Mesendoderm (in vitro differentiated cells): ENCODE data around the gene GP9.

Source experiments
- DNase-seq: peaks from one replicate; pipeline ENCODE4 v3.0.0; 2013
- H2AK5ac ChIP-seq: 2 replicates; pipeline ENCODE4 v1.6.1; 2013; ENCODE audit warnings: low read length, inconsistent platforms
- H2BK120ac ChIP-seq: 2 replicates; pipeline ENCODE4 v1.6.1; 2013; ENCODE audit warnings: low read depth, mild to moderate bottlenecking, low read length, moderate library complexity, mixed read lengths
- H2BK15ac ChIP-seq: replicated peaks from 2 replicates; pipeline ENCODE4 v1.6.1; 2013; ENCODE audit warnings: low read depth, mild to moderate bottlenecking, moderate library complexity
- H2BK5ac ChIP-seq: 2 replicates; pipeline ENCODE4 v1.6.1; 2013; ENCODE audit warnings: low read length, inconsistent platforms
- H3K18ac ChIP-seq: 2 replicates; pipeline ENCODE4 v1.6.1; 2013; ENCODE audit warnings: mild to moderate bottlenecking, low read length, mixed read lengths
- H3K23ac ChIP-seq: one replicate; pipeline ENCODE4 v1.6.1; 2013; ENCODE audit warnings: low read length
- H3K27ac ChIP-seq: 2 replicates; pipeline ENCODE4 v1.5.1; 2013; ENCODE audit warnings: low read depth, mild to moderate bottlenecking, inconsistent platforms, low read length, moderate library complexity
- H3K27me3 ChIP-seq: 2 replicates; pipeline ENCODE4 v1.6.1; 2013; ENCODE audit warnings: low read length, control low read depth, mild to moderate bottlenecking, inconsistent platforms; ENCODE audit not compliant: insufficient read depth, poor library complexity
- H3K36me3 ChIP-seq: 2 replicates; pipeline ENCODE4 v1.6.1; 2013; ENCODE audit warnings: low read length, inconsistent platforms; ENCODE audit not compliant: control insufficient read depth, insufficient read depth
- H3K4ac ChIP-seq: one replicate; pipeline ENCODE4 v1.6.1; 2013; ENCODE audit warnings: low read depth, mild to moderate bottlenecking, low read length, moderate library complexity
- H3K4me1 ChIP-seq: 2 replicates; pipeline ENCODE4 v1.6.1; 2013; ENCODE audit warnings: low read depth, low read length, inconsistent platforms; ENCODE audit not compliant: control insufficient read depth
- H3K4me2 ChIP-seq: 2 replicates; pipeline ENCODE4 v1.6.1; 2013; ENCODE audit warnings: low read length
- H3K4me3 ChIP-seq: 2 replicates; pipeline ENCODE4 v1.5.1; 2013; ENCODE audit warnings: mild to moderate bottlenecking, low read length
- H3K56ac ChIP-seq: one replicate; pipeline ENCODE4 v1.6.1; 2013; ENCODE audit warnings: low read length
- H3K79me1 ChIP-seq: 2 replicates; pipeline ENCODE4 v1.6.1; 2013; ENCODE audit warnings: low read length, inconsistent platforms
- H3K79me2 ChIP-seq: 2 replicates; pipeline ENCODE4 v1.6.1; 2013; ENCODE audit warnings: mild to moderate bottlenecking, low read length; ENCODE audit not compliant: control insufficient read depth, insufficient read depth
- H3K9ac ChIP-seq: 2 replicates; pipeline ENCODE4 v1.6.1; 2013; ENCODE audit warnings: low read length, inconsistent platforms
- H4K5ac ChIP-seq: one replicate; pipeline ENCODE4 v1.6.1; 2013; ENCODE audit warnings: low read length
- H4K8ac ChIP-seq: one replicate; pipeline ENCODE4 v1.6.1; 2013; ENCODE audit warnings: low read depth, mild to moderate bottlenecking, control low read depth, low read length, moderate library complexity
- WGBS: extraction: QIAGEN DNeasy Blood & Tissue Kit; methylation state at CpG from one replicate; pipeline ENCODE4 v1.1.7; 2013; ENCODE audit warnings: low lambda C conversion rate, missing lambda C conversion rate; ENCODE audit not compliant: insufficient coverage; ENCODE audit errors: extremely low coverage; 5-methylcytosine and 5-hydroxymethylcytosine counted together

The GP9 gene

GRCh38 chr3:129056451-129057173, 4.0 kb upstream of the GP9 start:
- Histone ChIP-seq H2BK5ac (no peak overlapping the region), H2BK15ac (no peak overlapping the region), H3K79me1 (no peaks in the 10 kb centered on the region), H3K56ac (no peak overlapping the region), H3K27me3 (no peaks in the 10 kb centered on the region), H3K18ac (no peak overlapping the region), H3K36me3 (no peaks in the 10 kb centered on the region), H4K8ac (no peak overlapping the region), H2BK120ac (no peak overlapping the region), H3K9ac (no peak overlapping the region), H4K5ac (no peak overlapping the region), H3K79me2 (no peaks in the 10 kb centered on the region), H3K4me2 (no peak overlapping the region), H3K27ac (no peak overlapping the region), H3K23ac (no peak overlapping the region), H3K4me3 (no peak overlapping the region), H2AK5ac (no peak overlapping the region), H3K4me1 (no peaks in the 10 kb centered on the region), H3K4ac (no peak overlapping the region)
- DNase-seq = no peak
- no CpG with 5 or more reads among the region's 9 CpGs for WGBS

- no peaks in the 10 kb centered on the region for H3K79me2 ChIP-seq
- H2BK5ac ChIP-seq = no peak overlapping the region
- H4K5ac ChIP-seq = no peak overlapping the region
- H3K18ac ChIP-seq = no peak overlapping the region
- H2BK15ac ChIP-seq = no peak overlapping the region
- DNase-seq = no peak
- no peaks in the 10 kb centered on the region for H3K27me3 ChIP-seq
- H3K79me1 ChIP-seq = no peaks in the 10 kb centered on the region
- no peak overlapping the region for H4K8ac ChIP-seq
- H3K4me1 ChIP-seq = no peaks in the 10 kb centered on the region
- H3K23ac ChIP-seq = no peak overlapping the region
- no peak overlapping the region for H3K56ac ChIP-seq
- H3K9ac ChIP-seq = no peak overlapping the region
- H3K36me3 ChIP-seq = no peaks in the 10 kb centered on the region
- H3K4me3 ChIP-seq = no peak overlapping the region
- no peak overlapping the region for H2BK120ac ChIP-seq
- no peak overlapping the region for H2AK5ac ChIP-seq
- no CpG with 5 or more reads among the region's 4 CpGs for WGBS
- H3K4ac ChIP-seq = no peak overlapping the region
- H3K27ac ChIP-seq = no peak overlapping the region
- H3K4me2 ChIP-seq = no peak overlapping the region
Measured at GRCh38 chr3:129057249-129057648, 3.3 kb upstream of the GP9 start.

- H3K27ac ChIP-seq = no peak overlapping the region
- H2AK5ac ChIP-seq = no peak overlapping the region
- H3K27me3 ChIP-seq = no peaks in the 10 kb centered on the region
- no peak overlapping the region for H3K23ac ChIP-seq
- H3K36me3 ChIP-seq = no peaks in the 10 kb centered on the region
- H3K4me3 ChIP-seq = no peak overlapping the region
- no peak overlapping the region for H3K4me2 ChIP-seq
- WGBS = no CpG with 5 or more reads among the region's 4 CpGs
- no peaks in the 10 kb centered on the region for H3K79me2 ChIP-seq
- no peak overlapping the region for H4K8ac ChIP-seq
- no peaks in the 10 kb centered on the region for H3K4me1 ChIP-seq
- H3K4ac ChIP-seq = no peak overlapping the region
- no peak overlapping the region for H2BK120ac ChIP-seq
- no peak for DNase-seq
- no peak overlapping the region for H2BK15ac ChIP-seq
- H3K9ac ChIP-seq = no peak overlapping the region
- no peak overlapping the region for H4K5ac ChIP-seq
- no peak overlapping the region for H3K18ac ChIP-seq
- H3K79me1 ChIP-seq = no peaks in the 10 kb centered on the region
- no peak overlapping the region for H3K56ac ChIP-seq
- H2BK5ac ChIP-seq = no peak overlapping the region
Measured at GRCh38 chr3:129058441-129059200, 2.0 kb upstream of the GP9 start.

- no peak overlapping the region for H3K56ac ChIP-seq
- H4K8ac ChIP-seq = no peak overlapping the region
- no peaks in the 10 kb centered on the region for H3K79me2 ChIP-seq
- H4K5ac ChIP-seq = no peak overlapping the region
- no peaks in the 10 kb centered on the region for H3K79me1 ChIP-seq
- H3K4me1 ChIP-seq = no peaks in the 10 kb centered on the region
- H3K4me3 ChIP-seq = no peak overlapping the region
- H3K27ac ChIP-seq = no peak overlapping the region
- no peak overlapping the region for H2AK5ac ChIP-seq
- no peak overlapping the region for H3K4me2 ChIP-seq
- H3K27me3 ChIP-seq = no peaks in the 10 kb centered on the region
- WGBS = no CpG with 5 or more reads among the region's 11 CpGs
- no peak overlapping the region for H2BK5ac ChIP-seq
- no peak overlapping the region for H3K23ac ChIP-seq
- H3K9ac ChIP-seq = no peak overlapping the region
- no peak overlapping the region for H3K4ac ChIP-seq
- H3K18ac ChIP-seq = no peak overlapping the region
- no peak for DNase-seq
- no peaks in the 10 kb centered on the region for H3K36me3 ChIP-seq
- no peak overlapping the region for H2BK15ac ChIP-seq
- no peak overlapping the region for H2BK120ac ChIP-seq
Measured at GRCh38 chr3:129059311-129059958, 1.1 kb upstream of the GP9 start.

GRCh38 chr3:129061023-129061887, 676 bp downstream of the GP9 start:
- H3K36me3 ChIP-seq = no peaks in the 10 kb centered on the region
- H3K4me1 ChIP-seq = no peaks in the 10 kb centered on the region

More at GRCh38 chr3:129061023-129061887, 676 bp downstream of the GP9 start:
- H2BK5ac ChIP-seq = no peak overlapping the region
- H3K27ac ChIP-seq = no peak overlapping the region
- H2BK120ac ChIP-seq = no peak overlapping the region
- no peak overlapping the region for H2BK15ac ChIP-seq
- DNase-seq = no peak
- no peaks in the 10 kb centered on the region for H3K79me1 ChIP-seq
- no CpG with 5 or more reads among the region's 19 CpGs for WGBS
- no peak overlapping the region for H3K18ac ChIP-seq
- H3K9ac ChIP-seq = no peak overlapping the region
- H3K4me3 ChIP-seq = no peak overlapping the region
- H4K5ac ChIP-seq = no peak overlapping the region
- no peaks in the 10 kb centered on the region for H3K27me3 ChIP-seq
- H3K4ac ChIP-seq = no peak overlapping the region
- no peaks in the 10 kb centered on the region for H3K79me2 ChIP-seq
- no peak overlapping the region for H4K8ac ChIP-seq
- no peak overlapping the region for H3K56ac ChIP-seq
- H3K4me2 ChIP-seq = no peak overlapping the region
- H3K23ac ChIP-seq = no peak overlapping the region
- no peak overlapping the region for H2AK5ac ChIP-seq
